ENCODE measurements around the gene VPS26B. TPM values are rescaled to one million over a fixed set of nuclear protein-coding genes. Genes with fewer than 3 reads are reported as not detected.
"Not testable (repeated sequence)": the region's sequence is repeated elsewhere in the genome, so short reads cannot be mapped to it uniquely, and the experiment has no call there.

The VPS26B gene
- total RNA-seq, 1 donor from 2014 or later: 36.1 TPM

DNA sequence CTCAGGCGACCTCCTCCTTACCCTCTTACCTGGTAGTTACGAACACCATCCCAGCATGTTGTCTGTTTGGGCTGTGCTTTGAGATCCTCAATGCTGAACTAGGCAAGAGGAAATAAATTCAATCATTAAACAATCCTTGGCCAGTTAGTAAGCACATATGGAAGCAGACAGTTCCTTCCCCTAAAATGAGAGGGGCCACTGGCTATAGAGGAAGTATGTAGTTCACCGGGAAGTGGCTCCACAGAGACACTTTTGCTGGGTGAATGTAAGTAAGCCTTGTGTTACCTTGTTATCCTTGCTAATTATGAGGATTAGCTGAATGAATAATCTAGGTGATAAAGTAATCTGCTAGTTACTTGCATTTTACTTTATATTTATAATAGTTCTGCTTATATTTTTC, 25.8 kb downstream of the VPS26B start:
- no peak for DNase-seq (ENCODE audit: extremely low spot score in 2 of 2)
- no peaks in the 10 kb centered on the region for H3K27me3 ChIP-seq
- no peak overlapping the region for H3K4me3 ChIP-seq
- peaks cover 24% of the 10 kb centered on the region for H3K4me1 ChIP-seq
- intact Hi-C loops (cut with DNase I): no loop called here
- no peaks in the 10 kb centered on the region for H3K9me3 ChIP-seq
- TF ChIP-seq POLR2AphosphoS5 (IDR thresholded peaks at IDR 0.05; ENCODE audit: insufficient read depth in 1 of 2, low read depth in 1 of 2): no peak
- TF ChIP-seq CTCF (IDR thresholded peaks at IDR 0.05): no peak
- TF ChIP-seq POLR2A (IDR thresholded peaks at IDR 0.05): no peak
- H3K27ac ChIP-seq: no peak overlapping the region
- peaks cover 0 to 37% of the 10 kb centered on the region in 2 donors for H3K36me3 ChIP-seq

GRCh38 chr11:134250675-134251074, 26.2 kb downstream of the VPS26B start:
- Histone ChIP-seq H3K27me3 (no peaks in the 10 kb centered on the region), H3K4me1 (peaks cover 24% of the 10 kb centered on the region), H3K27ac (no peak overlapping the region), H3K4me3 (no peak overlapping the region), H3K9me3 (no peaks in the 10 kb centered on the region), H3K36me3 (peaks cover 0 to 32% of the 10 kb centered on the region in 2 donors)
- no peak for DNase-seq (ENCODE audit: extremely low spot score in 2 of 2)
- TF ChIP-seq CTCF (IDR thresholded peaks at IDR 0.05) (no peak), POLR2A (IDR thresholded peaks at IDR 0.05) (no peak), POLR2AphosphoS5 (IDR thresholded peaks at IDR 0.05; ENCODE audit: insufficient read depth in 1 of 2, low read depth in 1 of 2) (no peak)
- intact Hi-C loops (cut with DNase I): no loop called here

GRCh38 chr11:134252346-134253187, 28.1 kb downstream of the VPS26B start:
- Histone ChIP-seq H3K27me3 (no peaks in the 10 kb centered on the region), H3K36me3 (peaks cover 0 to 15% of the 10 kb centered on the region in 2 donors), H3K4me1 (peaks cover 24% of the 10 kb centered on the region), H3K27ac (peak overlapping the region; percentile 37), H3K4me3 (peak overlapping the region; percentile 92 to 98), H3K9me3 (no peaks in the 10 kb centered on the region)
- no peak for DNase-seq (ENCODE audit: extremely low spot score in 2 of 2)
- intact Hi-C loops (cut with DNase I): no loop called here
- TF ChIP-seq POLR2AphosphoS5 (IDR thresholded peaks at IDR 0.05; ENCODE audit: insufficient read depth in 1 of 2, low read depth in 1 of 2): no peak

- peak within 1 kb of the TSS; percentile 72 for H3K27ac ChIP-seq
- peaks cover 24% of the 10 kb centered on the region for H3K4me1 ChIP-seq
- no peaks in the 10 kb centered on the region for H3K27me3 ChIP-seq
- intact Hi-C loops (cut with DNase I): no loop called here
- TF ChIP-seq CTCF (IDR thresholded peaks at IDR 0.05) (peak in 1 of 3 experiments; percentile 54), POLR2AphosphoS5 (IDR thresholded peaks at IDR 0.05; ENCODE audit: insufficient read depth in 1 of 2, low read depth in 1 of 2) (peak; percentile 97), POLR2A (IDR thresholded peaks at IDR 0.05) (peak in 1 of 2 donors; percentile 45)
- peak within 1 kb of the TSS; percentile 92 to 98 for H3K4me3 ChIP-seq
- H3K36me3 ChIP-seq: peaks cover 0 to 15% of the 10 kb centered on the region in 2 donors
- no peaks in the 10 kb centered on the region for H3K9me3 ChIP-seq
- peak in 1 of 2 donors; percentile 97 for DNase-seq (ENCODE audit: extremely low spot score in 2 of 2)
Observed at GRCh38 chr11:134253188-134253993, 28.9 kb downstream of the VPS26B start, which contains the start of the genes ACAD8 and THYN1. ACAD8 (plus strand) TSS chr11:134253568; CDS start chr11:134253601, 33 bp downstream. THYN1 (minus strand) TSS chr11:134253352; CDS start chr11:134252882, 470 bp downstream.

DNA sequence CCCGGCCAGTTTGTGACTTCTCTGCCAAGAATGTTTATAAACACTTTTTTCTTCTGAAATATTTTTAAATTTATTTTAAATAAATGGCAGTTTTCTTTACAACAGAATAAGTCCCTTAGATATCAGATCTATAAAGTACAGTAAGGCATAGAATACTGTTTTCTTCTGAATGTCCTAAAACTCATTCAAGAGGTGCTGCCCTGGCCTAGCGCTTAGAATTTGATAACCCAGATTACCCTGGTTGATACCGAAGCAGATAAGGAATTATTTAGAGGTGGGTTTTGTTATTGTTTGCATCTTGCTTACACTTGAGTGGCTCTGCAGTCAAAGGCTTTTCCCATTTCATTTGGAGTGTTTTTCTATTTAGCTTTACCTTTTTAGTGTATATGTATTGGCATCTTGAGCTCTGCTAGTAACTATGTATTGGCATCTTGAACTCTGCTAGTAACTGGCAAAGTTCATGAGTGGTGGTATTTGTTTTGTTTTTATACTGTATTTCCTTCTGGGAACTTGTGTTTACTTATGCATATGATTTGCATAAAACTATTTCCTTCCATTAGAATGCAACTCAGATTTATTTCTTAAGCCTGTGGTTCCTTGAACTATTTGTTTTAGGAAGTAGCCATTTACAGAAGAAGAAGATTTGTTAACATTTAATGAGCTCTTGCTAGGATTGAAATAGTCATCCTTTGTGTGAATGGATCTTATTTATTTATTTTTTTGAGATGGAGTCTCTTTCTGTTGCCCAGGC, 30.1 kb downstream of the VPS26B start:
- Histone ChIP-seq H3K4me1 (peaks cover 24% of the 10 kb centered on the region), H3K4me3 (peak overlapping the region; percentile 92 to 98), H3K9me3 (no peaks in the 10 kb centered on the region), H3K27me3 (no peaks in the 10 kb centered on the region), H3K27ac (no peak overlapping the region), H3K36me3 (peaks cover 0 to 8% of the 10 kb centered on the region in 2 donors)
- TF ChIP-seq POLR2A (IDR thresholded peaks at IDR 0.05) (no peak), CTCF (IDR thresholded peaks at IDR 0.05) (no peak)
- DNase-seq (ENCODE audit: extremely low spot score in 2 of 2): no peak
- intact Hi-C loops (cut with DNase I): no loop called here

DNA sequence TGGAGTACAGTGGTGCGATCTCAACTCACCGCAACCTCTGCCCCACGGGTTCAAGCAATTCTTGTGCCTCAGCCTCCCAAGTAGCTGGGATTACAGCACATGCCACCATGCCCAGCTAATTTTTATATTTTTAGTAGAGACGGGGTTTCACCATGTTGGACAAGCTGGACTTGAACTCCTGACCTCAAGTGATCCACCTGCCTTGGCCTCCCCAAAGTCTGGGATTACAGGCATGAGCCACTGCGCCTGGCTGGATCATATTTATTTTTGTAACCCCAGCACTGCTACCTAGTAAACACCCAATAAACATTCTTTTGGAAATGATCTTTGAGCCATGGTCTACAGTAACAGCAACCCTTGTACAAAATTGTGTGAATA, 30.7 kb downstream of the VPS26B start:
- H3K9me3 ChIP-seq; H3K27me3 ChIP-seq; DNase-seq (ENCODE audit: extremely low spot score in 2 of 2); H3K27ac ChIP-seq; intact Hi-C loops (cut with DNase I); H3K4me3 ChIP-seq: not testable (repeated sequence)
- peaks cover 0 to 11% of the 10 kb centered on the region in 2 donors for H3K36me3 ChIP-seq
- H3K4me1 ChIP-seq: peaks cover 24% of the 10 kb centered on the region
